Measurements from ENCODE around the gene C20orf144. TPM values are rescaled to one million over a fixed set of nuclear protein-coding genes. Genes with fewer than 3 reads are reported as not detected.
"Not testable (repeated sequence)": the region's sequence is repeated elsewhere in the genome, so short reads cannot be mapped to it uniquely, and the experiment has no call there.

The C20orf144 gene
- total RNA-seq, 1 donor from 2014 or later: 0.82 TPM

DNA sequence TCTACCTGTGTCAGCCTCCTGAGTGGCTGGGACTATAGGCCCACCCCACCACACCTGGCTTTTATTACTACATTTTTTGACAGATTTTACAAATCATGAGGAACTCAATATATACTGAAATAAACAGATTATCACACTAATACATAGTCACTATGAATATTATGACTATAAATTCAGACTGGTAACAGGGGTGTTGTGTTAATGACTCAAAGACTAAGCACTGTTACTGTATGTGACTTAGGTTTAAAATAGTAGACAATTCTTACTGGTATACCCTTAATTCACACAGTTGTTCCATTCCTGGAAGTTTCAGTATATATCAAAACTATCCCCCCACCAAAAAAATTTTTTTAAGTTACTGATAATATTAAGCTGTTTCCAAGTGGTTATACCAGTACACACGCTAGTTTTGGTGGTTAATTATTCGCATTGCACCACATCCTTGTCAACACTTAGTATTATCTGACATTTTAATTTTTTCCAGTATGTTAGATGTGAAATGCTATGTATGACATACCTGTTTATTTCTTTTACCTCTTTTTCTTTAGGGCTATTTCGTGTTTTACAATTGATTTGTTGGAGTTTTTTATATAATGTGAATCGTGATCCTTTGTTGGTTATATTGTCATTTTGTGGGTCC is 34.4 kb upstream of the C20orf144 start:
- TF ChIP-seq, protein P1, sequence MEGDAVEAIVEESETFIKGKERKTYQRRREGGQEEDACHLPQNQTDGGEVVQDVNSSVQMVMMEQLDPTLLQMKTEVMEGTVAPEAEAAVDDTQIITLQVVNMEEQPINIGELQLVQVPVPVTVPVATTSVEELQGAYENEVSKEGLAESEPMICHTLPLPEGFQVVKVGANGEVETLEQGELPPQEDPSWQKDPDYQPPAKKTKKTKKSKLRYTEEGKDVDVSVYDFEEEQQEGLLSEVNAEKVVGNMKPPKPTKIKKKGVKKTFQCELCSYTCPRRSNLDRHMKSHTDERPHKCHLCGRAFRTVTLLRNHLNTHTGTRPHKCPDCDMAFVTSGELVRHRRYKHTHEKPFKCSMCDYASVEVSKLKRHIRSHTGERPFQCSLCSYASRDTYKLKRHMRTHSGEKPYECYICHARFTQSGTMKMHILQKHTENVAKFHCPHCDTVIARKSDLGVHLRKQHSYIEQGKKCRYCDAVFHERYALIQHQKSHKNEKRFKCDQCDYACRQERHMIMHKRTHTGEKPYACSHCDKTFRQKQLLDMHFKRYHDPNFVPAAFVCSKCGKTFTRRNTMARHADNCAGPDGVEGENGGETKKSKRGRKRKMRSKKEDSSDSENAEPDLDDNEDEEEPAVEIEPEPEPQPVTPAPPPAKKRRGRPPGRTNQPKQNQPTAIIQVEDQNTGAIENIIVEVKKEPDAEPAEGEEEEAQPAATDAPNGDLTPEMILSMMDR (conservative IDR thresholded peaks at IDR 0.05): no peak
- Mint-ChIP-seq H3K9me3 (no peaks in the 10 kb centered on the region), H3K27ac (no peak overlapping the region), H3K36me3 (peaks cover 70% of the 10 kb centered on the region), H3K4me1 (ENCODE audit: unreplicated experiment) (no peaks in the 10 kb centered on the region), H3K4me3 (no peak overlapping the region), H3K27me3 (no peaks in the 10 kb centered on the region)
- DNase-seq (ENCODE audit: extremely low spot score, unreplicated experiment): no peak

DNA sequence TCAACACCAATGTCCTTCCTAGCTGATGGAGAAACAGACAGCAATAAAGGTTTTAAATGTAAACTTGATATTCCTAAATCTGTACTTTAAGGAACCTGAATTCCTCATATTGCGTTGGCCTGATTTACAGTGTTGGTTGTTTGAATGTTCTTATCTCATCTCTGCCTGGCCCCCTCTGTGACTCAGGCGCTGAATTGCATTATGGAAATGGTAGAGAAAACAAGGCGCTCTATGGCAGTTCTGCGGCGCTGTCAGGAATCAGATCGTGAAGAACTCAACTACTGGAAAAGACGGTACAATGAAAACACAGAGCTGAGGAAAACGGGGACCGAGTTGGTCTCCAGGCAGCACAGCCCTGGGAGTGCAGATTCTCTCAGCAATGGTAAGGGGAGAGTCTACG is 32.6 kb upstream of the C20orf144 start:
- H3K9me3 Mint-ChIP-seq: no peaks in the 10 kb centered on the region
- H3K4me3 Mint-ChIP-seq: no peak overlapping the region
- H3K36me3 Mint-ChIP-seq: peaks cover 66% of the 10 kb centered on the region
- no peaks in the 10 kb centered on the region for H3K4me1 Mint-ChIP-seq (ENCODE audit: unreplicated experiment)
- H3K27ac Mint-ChIP-seq: no peak overlapping the region
- TF ChIP-seq, protein P1 (conservative IDR thresholded peaks at IDR 0.05): no peak
- no peaks in the 10 kb centered on the region for H3K27me3 Mint-ChIP-seq
- no peak for DNase-seq (ENCODE audit: extremely low spot score, unreplicated experiment)

DNA sequence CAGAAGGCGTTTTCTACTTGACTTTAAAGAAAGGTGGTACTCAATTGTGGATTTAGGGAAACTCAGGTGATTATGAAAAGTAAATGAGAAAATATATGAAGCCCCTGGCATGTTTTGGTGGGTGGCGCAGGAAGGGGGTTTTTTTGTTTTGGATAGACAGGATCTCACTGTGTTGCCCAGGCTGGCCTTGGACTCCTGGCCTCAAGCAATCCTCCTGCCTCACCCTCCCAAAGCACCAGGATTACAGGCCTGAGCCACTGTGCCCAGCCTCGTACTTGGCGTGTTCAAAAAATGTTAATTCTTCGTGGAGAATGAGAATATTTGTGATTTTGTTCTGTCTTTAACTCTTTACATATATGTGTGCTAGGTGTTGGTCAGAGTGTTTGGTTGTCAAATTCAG is 32.1 kb upstream of the C20orf144 start:
- H3K27ac Mint-ChIP-seq: no peak overlapping the region
- no peaks in the 10 kb centered on the region for H3K4me1 Mint-ChIP-seq (ENCODE audit: unreplicated experiment)

DNA sequence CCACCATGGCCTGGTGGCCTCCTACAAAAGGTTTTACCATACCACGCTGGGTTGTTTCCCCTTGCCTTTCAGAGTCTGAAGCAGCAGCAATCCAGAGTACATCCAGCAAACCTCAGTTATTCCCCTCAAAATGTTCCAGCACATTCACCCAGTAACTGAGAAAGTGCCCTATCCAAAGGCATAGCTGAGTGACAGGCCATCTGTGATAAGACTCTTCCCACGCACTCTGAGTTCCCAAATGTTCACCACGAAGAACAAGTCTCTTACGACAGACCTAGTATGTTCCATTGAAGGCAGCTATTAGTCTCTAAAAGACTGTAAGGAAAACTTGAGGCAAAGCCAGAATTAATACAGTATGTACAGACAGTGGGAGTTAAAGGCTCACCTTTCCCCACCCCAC is 31.6 kb upstream of the C20orf144 start:
- Mint-ChIP-seq H3K36me3 (peaks cover 60% of the 10 kb centered on the region), H3K4me1 (ENCODE audit: unreplicated experiment) (no peaks in the 10 kb centered on the region)
- DNase-seq (ENCODE audit: extremely low spot score, unreplicated experiment): no peak

More for the DNA sequence above, 32.1 kb upstream of the C20orf144 start:
- Mint-ChIP-seq H3K4me3 (no peak overlapping the region), H3K9me3 (no peaks in the 10 kb centered on the region), H3K36me3 (peaks cover 65% of the 10 kb centered on the region), H3K27me3 (no peaks in the 10 kb centered on the region)
- DNase-seq (ENCODE audit: extremely low spot score, unreplicated experiment): no peak
- TF ChIP-seq, protein P1 (conservative IDR thresholded peaks at IDR 0.05): no peak

DNA sequence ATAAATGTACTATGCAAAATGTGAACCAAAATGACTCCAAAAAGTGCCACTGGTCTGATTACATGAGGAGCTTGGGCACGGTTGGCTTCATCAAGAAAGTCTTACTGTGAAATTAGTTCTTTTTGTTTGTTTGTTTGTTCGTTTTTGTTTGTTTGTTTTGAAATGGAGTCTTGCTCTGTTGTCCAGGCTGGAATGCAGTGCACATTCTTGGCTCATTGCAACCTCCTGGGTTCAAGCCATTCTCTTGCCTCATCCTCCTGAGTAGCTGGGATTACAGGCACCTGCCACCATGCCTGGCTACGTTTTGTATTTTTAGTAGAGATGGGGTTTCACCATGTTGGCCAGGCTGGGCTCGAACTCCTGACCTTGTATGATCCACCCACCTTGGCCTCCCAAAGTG is 30.2 kb upstream of the C20orf144 start:
- not testable (repeated sequence) for H3K27me3 Mint-ChIP-seq; H3K27ac Mint-ChIP-seq; DNase-seq (ENCODE audit: extremely low spot score, unreplicated experiment); H3K4me1 Mint-ChIP-seq (ENCODE audit: unreplicated experiment); H3K9me3 Mint-ChIP-seq; H3K4me3 Mint-ChIP-seq
- peaks cover 50% of the 10 kb centered on the region for H3K36me3 Mint-ChIP-seq

More for the DNA sequence above, 31.6 kb upstream of the C20orf144 start:
- Mint-ChIP-seq H3K4me3 (no peak overlapping the region), H3K9me3 (no peaks in the 10 kb centered on the region), H3K27ac (no peak overlapping the region), H3K27me3 (no peaks in the 10 kb centered on the region)
- TF ChIP-seq, protein P1 (conservative IDR thresholded peaks at IDR 0.05): no peak

DNA sequence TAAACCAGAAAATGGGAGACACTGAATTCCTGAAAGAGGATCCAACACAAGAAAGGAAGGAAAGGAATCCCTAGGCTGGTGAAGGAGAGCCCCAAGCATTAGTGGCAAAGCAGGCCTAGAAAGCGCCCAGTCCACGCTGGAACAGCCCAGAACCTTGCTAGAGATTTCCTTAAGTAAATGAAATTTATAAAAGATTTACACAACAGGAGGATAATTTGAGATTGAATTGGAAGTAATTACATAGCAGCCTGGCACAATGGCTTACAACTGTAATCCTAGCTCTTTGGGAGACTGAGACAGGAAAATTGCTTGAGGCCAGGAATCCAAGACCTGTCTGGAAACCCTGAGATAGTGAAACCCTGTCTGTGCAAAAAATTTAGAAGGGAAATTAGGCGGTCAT is 26.8 kb upstream of the C20orf144 start:
- TF ChIP-seq, protein P1 (conservative IDR thresholded peaks at IDR 0.05): no peak
- H3K9me3 Mint-ChIP-seq: no peaks in the 10 kb centered on the region
- H3K27me3 Mint-ChIP-seq: no peaks in the 10 kb centered on the region
- DNase-seq (ENCODE audit: extremely low spot score, unreplicated experiment): no peak
- no peaks in the 10 kb centered on the region for H3K4me1 Mint-ChIP-seq (ENCODE audit: unreplicated experiment)
- no peak overlapping the region for H3K4me3 Mint-ChIP-seq
- no peak overlapping the region for H3K27ac Mint-ChIP-seq
- H3K36me3 Mint-ChIP-seq: peaks cover 48% of the 10 kb centered on the region

Data from type B pancreatic cell (in vitro differentiated cells).